GM12872 (cell line): Measurements from ENCODE around the gene GRHL3.

Experiments
- TF ChIP-seq, protein P1 (sequence below): IDR thresholded peaks from 3 replicates; pipeline ENCODE4 v1.5.1; 2011; ENCODE audit warnings: low read depth, mild to moderate bottlenecking, low read length, moderate library complexity; ENCODE audit not compliant: insufficient read depth

The GRHL3 gene

DNA sequence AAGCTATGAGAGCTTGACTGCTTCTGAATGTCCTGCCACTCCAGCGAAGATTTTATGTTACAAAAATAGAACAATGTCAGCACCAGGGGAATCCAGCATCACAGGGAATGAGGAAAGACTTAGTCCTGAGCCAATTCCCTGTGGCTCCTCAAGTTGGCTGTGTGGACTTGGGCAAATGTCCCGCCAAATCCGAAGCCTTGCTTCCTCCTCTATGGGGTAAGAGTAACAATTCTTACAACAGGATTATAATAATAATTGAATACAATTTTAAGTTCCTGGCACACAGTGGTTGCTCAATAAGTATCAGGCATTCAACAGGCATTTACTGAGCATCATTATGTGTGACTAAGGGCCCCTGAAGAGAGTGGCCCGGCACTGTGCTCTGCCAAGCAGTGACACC, 50.0 kb downstream of the GRHL3 start:
- TF ChIP-seq, protein P1, sequence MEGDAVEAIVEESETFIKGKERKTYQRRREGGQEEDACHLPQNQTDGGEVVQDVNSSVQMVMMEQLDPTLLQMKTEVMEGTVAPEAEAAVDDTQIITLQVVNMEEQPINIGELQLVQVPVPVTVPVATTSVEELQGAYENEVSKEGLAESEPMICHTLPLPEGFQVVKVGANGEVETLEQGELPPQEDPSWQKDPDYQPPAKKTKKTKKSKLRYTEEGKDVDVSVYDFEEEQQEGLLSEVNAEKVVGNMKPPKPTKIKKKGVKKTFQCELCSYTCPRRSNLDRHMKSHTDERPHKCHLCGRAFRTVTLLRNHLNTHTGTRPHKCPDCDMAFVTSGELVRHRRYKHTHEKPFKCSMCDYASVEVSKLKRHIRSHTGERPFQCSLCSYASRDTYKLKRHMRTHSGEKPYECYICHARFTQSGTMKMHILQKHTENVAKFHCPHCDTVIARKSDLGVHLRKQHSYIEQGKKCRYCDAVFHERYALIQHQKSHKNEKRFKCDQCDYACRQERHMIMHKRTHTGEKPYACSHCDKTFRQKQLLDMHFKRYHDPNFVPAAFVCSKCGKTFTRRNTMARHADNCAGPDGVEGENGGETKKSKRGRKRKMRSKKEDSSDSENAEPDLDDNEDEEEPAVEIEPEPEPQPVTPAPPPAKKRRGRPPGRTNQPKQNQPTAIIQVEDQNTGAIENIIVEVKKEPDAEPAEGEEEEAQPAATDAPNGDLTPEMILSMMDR, result no peak

DNA sequence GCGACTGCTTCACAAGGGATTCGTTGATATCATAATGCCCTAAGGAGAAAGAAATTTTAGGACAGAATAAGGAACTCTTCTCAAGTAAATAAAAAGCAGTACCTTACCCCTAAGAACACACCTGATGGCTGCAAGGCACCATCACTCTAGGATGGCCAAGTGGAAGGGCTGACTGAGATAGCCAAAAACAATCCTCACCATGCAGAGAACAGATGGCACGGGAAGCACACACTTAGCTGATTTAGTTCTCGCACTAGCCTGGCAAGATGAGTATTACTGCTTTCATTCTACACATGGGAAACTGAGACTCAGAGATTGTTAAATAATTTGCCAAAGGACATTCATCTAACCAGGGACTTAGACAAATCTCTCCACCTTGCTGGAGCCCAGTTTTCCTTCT, 50.6 kb downstream of the GRHL3 start:
- TF ChIP-seq, protein P1, result no peak

DNA sequence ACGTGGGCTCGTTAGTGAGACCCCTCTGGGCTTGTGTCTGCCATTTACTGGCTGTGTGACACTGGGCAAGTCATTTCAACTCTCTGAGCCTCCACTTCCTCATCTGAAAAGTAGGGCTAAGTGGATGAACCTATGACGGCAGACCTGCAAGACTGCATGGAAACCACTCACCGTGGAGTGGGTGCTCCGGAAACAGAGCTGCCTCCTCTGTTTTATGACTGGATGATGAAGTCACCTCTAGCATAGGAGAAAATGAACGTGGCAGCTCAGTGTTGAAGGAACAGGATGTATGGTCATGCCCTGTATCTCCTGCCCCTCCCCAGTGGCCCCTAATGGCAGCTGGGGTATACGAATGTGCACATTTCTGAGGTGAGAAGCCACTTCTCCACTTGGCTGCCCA, 53.9 kb downstream of the GRHL3 start:
- TF ChIP-seq, protein P1, result no peak

DNA sequence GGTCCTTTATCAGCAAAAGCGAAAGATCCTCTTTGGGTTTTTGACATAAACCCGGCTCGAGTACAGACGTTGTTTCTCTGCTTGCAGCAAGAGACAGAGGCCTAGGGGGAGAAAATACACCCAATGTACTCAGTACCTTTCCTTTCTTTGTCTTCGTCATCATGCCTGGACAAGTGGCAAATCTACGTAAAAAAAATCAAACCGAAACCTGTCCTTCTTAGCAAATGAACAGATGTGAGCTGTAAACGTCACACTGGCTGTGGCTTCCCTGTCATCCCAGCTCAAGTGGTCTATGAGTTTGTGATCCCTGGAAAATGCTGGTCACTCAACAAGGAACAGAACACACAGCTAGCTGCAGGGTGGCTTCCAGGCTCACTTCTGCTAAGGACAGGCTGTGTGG, 54.6 kb downstream of the GRHL3 start:
- TF ChIP-seq, protein P1, result no peak

DNA sequence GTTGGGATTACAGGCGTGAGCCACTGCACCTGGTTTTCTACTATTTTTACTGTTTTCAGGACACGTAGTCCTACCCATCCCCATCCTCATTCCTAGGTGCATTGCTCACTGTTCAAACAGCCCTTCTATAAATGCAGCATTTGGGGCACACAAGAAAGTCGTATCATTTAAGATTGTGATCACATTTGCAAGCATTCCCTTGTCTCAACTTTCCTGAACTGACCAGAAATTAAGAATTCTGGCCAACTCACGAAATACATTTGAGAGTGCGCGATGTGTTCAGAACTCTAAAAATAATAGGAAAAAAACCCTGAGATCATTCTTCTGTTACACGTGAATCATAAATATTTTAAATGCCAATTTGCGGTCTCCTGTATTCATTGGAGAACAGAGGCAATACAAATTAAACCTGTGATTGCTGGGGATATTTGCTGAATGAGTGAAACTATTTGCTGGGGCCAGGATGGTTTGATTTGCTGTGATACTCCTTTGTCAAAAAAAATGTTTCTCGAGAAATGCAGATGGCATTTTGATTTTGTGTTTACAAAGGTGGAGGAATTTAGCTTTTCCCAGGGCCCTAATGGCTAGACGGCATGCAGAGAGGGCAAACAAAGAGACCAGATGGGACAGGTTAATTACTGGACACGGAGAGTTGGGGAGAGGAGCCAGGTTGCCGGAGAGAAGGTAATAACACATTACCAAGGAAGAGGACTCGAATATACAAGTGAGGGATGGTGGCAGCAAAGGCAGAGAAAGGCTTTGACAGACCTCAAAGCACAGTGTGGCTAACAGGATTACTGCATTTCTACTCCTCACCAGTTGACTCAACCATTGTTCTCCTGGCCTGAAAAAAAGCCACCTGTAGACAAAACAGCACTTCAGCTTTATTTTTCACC, 56.0 kb downstream of the GRHL3 start:
- TF ChIP-seq, protein P1, result no peak

DNA sequence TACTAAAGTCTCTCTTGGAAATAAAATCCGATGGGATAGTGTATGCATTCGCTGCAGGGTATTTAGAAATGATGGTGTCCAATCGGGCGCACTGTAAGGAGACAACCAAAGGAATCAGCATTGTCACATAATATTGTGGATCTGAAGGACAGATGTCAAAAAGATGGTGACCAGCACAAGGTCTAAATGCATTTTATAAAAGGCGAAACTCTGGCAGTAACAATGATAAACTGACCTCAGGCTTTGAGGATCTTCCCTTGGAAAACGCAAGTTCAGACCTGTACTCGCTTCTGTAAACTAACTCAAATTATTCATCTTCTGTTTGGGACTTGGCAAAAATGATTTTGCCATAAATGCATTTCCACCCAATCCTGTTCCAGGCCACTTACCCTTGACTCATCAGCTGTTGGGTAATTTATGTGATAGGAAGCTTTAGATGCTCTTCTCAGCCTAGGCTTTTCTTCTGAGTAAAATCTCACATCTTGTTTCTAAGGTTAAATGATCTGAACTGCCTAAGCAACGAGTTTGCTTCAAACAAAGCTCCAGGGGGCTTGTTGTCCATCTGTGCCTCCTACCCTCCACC, 60.7 kb downstream of the GRHL3 start:
- TF ChIP-seq, protein P1, result no peak

DNA sequence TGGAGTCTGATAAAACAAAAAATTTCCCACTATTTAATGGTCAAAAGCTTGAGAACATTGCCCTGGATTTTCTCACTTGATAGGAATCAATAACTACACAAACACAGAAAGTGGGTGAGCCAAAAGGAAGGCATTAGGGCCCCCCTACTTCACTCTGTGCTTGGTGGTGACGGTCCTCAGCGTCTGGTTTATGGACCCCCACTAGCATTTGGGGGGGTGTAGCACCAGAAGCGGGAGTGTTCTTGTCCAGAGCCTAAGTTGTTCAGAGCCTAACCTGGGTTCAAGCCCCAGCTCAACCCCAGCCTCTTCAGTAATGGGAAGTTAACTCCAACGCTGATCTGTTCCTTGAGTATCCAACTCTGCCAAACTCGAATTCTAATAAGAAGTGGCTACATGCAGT, 61.4 kb downstream of the GRHL3 start:
- TF ChIP-seq, protein P1, result no peak
